GM18502 (cell line): Measurements from ENCODE around the gene ZDHHC11.

Experiments
- ATAC-seq: cut with Tn5 transposase; IDR thresholded peaks from one replicate; pipeline ENCODE4 v1.9.1; 2021; ENCODE audit warnings: mild to moderate bottlenecking; ENCODE audit not compliant: unreplicated experiment, poor library complexity

ZDHHC11 gene, protein sequence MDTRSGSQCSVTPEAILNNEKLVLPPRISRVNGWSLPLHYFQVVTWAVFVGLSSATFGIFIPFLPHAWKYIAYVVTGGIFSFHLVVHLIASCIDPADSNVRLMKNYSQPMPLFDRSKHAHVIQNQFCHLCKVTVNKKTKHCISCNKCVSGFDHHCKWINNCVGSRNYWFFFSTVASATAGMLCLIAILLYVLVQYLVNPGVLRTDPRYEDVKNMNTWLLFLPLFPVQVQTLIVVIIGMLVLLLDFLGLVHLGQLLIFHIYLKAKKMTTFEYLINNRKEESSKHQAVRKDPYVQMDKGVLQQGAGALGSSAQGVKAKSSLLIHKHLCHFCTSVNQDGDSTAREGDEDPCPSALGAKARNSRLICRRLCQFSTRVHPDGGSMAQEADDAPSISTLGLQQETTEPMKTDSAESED

DNA sequence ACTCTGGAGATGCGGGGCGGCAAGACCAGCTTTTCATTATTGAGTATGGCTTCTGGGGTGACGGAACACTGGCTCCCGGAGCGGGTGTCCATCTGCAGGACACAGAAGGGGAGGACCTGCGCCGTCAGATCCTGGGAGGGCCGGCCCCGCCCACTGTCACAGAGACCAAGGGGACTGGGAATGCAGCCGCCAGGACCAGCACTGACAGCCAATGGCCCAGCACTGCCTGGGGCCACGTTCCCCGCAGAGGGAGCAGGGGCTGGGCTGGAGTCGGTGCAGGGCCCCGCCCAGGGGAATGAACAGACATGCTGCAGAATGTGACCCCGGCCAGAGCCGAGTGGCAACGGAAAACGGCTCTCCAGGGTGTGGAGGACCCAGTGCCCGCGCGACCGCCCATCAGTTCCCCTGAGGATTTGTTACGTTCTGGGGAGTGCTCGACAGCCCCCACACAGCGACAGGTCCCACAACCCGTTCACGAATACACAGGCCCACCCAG is at the start of gene ZDHHC11:
ZDHHC11 (minus strand) TSS at position 476 of the 496 bp plus-strand sequence; CDS start at position 92, 384 bp downstream.
- ATAC-seq, result no peak

- ATAC-seq, result no peak
These were observed 42.9 kb upstream of the ZDHHC11 start for GRCh38 chr5:893711-894110.

- ATAC-seq, result peak; percentile 32
These were observed 42.3 kb upstream of the ZDHHC11 start for GRCh38 chr5:893137-893506.

GRCh38 chr5:892394-893136 is 41.8 kb upstream of the ZDHHC11 start, which contains the start of the genes BRD9 and TRIP13:
Gene BRD9 (minus strand): TSS chr5:892801. CDS start chr5:892657, 144 bp downstream.
Gene TRIP13 (plus strand): TSS chr5:892884. CDS start chr5:892999, 115 bp downstream.
- ATAC-seq, result peak; percentile 98

- ATAC-seq, result peak; percentile 22
These were observed 41.1 kb upstream of the ZDHHC11 start for GRCh38 chr5:891837-892393.

- ATAC-seq, result no peak
These were observed 40.5 kb upstream of the ZDHHC11 start for GRCh38 chr5:891117-891836.

DNA sequence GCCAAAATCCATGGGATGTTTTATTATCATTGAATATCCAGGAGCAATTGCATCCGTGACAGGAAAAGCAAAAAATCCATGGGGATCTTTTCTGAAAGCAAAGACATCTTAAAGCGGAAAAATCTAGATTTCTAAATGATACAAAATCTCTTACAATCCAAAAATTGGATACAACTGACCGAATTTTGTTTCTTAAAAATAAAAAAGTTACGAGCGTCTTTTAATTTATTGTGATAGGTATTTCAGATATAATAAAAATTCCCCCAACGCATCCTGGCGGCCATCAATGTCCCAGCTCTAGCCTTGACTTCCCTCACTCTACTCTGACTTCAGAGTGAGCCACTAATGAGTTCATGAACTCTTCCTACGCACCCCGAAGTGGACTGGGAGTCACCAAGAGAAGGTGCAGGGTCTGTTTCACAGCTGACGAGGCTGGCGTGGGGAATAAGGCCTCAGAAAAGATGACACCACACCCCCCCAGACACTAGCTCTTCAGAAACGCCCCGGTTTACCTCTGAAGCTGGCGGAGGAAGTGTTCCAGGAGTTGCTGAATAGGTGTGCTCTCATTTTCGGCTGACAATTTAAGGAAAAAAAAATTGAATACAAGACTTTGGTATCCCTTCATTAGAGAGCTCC is 38.4 kb upstream of the ZDHHC11 start:
- no peak for ATAC-seq

DNA sequence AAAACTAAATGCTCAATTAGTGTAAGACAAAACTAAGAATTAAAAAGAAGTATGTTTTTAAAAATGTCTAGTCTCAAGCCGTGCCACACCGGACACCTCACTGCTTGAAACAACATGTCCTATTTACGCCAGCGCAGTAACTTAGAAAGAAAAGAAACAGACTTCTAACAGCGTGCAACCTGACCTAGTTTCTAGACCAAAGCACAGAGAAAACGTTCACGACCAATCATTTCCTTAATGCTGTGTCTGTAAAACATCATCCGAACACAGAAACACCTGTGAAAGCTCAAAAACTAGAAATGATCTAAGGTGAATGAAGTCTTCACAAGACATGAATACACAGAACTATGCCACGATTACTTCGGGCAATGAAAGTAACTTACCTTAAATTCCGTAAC is 37.9 kb upstream of the ZDHHC11 start:
- ATAC-seq, result no peak

DNA sequence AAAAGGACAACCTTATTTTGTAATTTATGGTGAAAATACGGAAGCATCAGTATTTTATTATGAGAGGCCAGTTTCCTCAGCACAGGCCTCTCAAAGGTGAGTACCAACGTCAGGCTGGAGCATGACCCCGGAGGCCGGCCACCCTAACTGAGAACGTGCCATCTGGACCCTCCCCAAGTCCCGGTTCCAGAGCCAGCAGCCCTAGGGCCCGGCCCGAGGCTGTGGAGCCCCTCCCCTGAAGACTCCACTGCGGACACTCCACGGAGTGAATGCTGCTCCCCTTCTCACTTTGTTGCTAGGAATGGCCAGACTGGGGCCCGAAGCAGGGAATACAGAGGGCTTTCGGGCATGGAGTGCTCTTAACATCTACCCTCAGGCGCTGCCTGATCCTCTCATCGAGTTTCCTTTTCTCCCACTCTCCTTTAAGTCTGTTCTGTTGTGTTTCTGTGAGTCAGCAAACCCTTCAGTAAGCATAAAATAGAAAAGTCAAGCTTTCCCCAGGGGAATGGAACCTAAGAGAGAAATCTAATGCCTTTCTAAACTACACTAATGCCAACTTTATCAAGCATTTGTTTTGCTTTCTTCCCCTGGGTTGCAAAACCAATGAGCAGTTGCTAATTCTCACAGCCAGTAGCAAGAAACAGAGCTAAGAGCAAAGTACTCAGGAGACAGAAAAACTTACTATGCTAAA is 37.3 kb upstream of the ZDHHC11 start:
- ATAC-seq, result no peak

DNA sequence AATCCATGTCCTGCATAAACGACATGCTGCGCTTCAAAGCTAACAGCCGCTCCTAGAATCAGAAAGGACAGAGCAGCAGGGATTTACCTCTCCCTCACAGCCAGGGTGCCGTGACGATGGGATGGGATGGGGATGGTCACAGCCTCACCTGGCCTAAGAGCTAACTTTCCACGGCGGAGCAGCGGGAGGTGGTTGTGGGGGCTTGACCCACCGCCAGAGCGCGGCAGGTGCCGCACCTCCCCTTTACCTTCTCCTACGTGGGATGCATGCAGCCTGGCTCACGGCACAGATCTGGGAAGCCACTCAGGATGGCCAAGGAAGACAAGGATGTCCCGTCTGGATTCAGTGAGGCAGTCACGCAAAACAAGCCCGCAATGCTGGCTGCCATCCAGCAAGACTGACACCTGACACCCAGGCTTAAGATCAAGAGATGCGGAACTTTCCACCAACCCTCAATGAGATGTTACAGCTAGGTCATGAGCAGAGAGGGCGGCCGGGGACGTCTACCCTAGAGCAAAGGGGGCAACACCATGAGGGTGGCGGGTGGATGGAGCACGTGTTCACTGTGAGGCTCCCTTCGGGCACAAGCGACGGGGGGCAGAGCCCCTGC is 36.0 kb upstream of the ZDHHC11 start:
- ATAC-seq, result no peak

GRCh38 chr5:886036-886435 is 35.2 kb upstream of the ZDHHC11 start:
- ATAC-seq, result no peak

GRCh38 chr5:885529-885928 is 34.7 kb upstream of the ZDHHC11 start:
- ATAC-seq, result no peak

DNA sequence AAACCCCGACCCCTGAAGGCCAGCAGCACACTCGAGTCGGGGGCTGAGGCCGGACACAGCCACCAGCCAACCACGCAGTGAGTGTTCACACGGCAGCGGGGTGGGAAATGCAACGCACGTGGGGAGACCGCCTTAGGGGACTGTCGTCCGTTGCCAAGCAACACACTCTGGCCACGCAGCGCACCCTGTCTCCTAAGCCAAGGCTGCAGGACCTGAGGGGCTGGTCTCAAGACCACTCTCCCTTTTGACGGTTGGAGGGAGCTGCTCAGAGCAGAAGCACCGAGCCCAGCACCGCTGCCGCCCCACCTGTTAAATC is 34.3 kb upstream of the ZDHHC11 start:
- ATAC-seq, result no peak

- ATAC-seq, result no peak
These were observed 33.8 kb upstream of the ZDHHC11 start for GRCh38 chr5:884345-885126.

DNA sequence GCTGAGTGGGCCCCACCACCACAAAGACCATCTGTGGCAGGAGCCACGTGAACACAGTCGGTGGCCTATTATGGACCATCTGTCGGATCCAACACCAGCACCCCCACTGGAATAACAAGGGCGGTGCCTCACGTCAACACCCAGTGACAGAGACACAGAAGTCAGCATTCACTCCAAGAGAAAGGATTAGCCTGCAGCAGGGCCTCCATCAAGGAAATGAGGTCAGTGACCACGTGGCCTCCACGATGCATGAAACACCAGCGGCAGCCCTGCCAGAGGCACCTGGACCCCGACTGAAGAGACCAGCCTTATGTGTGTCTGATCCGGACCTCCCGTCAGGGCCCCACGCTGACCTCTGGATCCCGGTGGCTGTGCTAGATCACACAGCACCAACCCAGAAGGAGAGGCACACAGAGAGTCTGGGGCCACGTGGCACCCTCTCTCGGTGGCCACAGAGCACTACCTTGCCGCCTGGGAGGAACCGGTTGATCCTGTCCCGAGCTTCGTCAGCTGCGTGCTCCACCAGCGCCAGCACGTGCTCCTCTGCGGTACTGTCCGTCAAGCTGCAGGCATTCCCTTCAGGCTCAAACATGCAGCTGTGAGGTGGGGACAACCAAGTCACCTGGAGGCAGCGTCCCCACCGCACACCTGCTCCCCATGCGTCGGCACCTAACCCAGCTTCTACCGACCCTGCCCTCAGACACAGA is 32.8 kb upstream of the ZDHHC11 start:
- ATAC-seq, result no peak

DNA sequence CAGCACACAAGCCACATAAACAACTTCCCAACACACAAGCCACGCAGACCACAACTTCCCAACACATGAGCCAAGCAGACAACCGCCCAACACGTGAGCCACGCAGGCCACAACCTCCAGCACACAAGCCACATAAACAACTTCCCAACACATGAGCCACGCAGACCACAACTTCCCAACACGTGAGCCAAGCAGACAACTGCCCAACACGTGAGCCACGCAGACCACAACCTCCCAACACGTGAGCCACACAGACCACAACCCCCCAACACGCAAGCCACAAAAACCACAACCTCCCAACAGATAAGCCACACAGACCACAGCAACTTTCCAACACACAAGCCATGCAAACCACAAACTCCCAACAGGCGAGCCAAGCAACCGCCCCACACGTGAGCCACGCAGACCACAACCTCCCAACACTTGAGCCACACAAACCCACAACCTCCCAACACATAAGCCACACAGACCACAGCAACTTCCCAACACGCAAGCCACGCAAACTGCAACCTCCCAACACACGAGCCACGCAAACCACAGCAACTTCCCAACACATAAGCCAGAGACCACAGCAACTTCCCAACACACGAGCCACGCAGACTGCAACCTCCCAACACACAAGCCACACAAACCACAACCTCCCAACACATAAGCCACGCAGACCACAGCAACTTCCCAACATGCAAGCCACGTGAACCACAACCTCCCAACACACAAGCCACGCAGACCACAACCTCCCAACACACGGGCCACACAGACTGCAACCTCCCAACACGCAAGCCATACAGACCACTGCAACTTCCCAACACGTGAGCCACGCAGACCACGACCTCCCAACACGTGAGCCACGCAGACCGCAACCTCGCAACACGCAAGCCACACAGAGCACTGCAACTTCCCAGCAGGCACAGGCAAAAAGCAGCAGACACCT is 31.7 kb upstream of the ZDHHC11 start:
- no peak for ATAC-seq

DNA sequence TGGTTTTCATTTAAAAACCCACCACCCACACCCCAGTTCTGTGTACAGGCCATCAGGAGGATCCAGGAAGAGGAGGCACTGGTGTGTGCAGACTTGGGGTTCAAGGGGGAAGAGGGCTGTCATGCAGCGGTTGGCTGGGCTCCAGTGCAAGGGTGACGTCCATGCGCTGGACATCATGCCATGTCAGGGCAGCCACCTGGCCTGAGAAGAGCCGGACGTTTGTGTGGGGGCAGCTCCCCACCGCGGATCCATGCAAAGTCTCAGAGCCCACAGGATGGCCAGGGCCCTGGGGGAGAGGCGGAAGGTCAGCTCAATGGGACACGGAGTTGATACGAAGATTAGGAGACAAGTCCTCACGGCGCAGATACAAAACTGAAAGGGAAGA is 30.8 kb upstream of the ZDHHC11 start:
- no peak for ATAC-seq
